SHP77 treated with DMSO at 0.1 percent for 48 hours (cell line): ENCODE measurements around the gene PHF20.
"Not testable (repeated sequence)": the region's sequence is repeated elsewhere in the genome, so short reads cannot be mapped to it uniquely, and the experiment has no call there.

Experiments
- DNase-seq: peaks from one replicate; lab custom pipeline; 2025; lab: John Stamatoyannopoulos, UW

Gene PHF20

GRCh38 chr20:35885212-35885611, 113.4 kb downstream of the PHF20 start:
- DNase-seq, result no peak

GRCh38 chr20:35886537-35886936, 114.7 kb downstream of the PHF20 start:
- DNase-seq, result no peak

GRCh38 chr20:35887393-35888064, 115.7 kb downstream of the PHF20 start:
- DNase-seq, result no peak

- no peak for DNase-seq
These were observed 116.8 kb downstream of the PHF20 start for GRCh38 chr20:35888657-35889056.

- DNase-seq, result no peak
These were observed 119.6 kb downstream of the PHF20 start for GRCh38 chr20:35891375-35891774.

GRCh38 chr20:35892871-35893270, 121.1 kb downstream of the PHF20 start:
- no peak for DNase-seq

- no peak for DNase-seq
These were observed 122.1 kb downstream of the PHF20 start for GRCh38 chr20:35893942-35894341.

GRCh38 chr20:35895516-35895915, 123.7 kb downstream of the PHF20 start:
- not testable (repeated sequence) for DNase-seq

GRCh38 chr20:35899064-35899463, 127.2 kb downstream of the PHF20 start:
- DNase-seq, result no peak

GRCh38 chr20:35901230-35901629, 129.4 kb downstream of the PHF20 start:
- not testable (repeated sequence) for DNase-seq

- no peak for DNase-seq
These were observed 130.1 kb downstream of the PHF20 start for GRCh38 chr20:35901678-35902544.

- DNase-seq, result no peak
These were observed 130.7 kb downstream of the PHF20 start for GRCh38 chr20:35902545-35902941.

GRCh38 chr20:35903843-35904242, 132.0 kb downstream of the PHF20 start:
- no peak for DNase-seq

- DNase-seq, result no peak
These were observed 133.3 kb downstream of the PHF20 start for GRCh38 chr20:35904982-35905663.

- no peak for DNase-seq
These were observed 135.3 kb downstream of the PHF20 start for GRCh38 chr20:35907017-35907701.

GRCh38 chr20:35908007-35908406, 136.2 kb downstream of the PHF20 start:
- no peak for DNase-seq

GRCh38 chr20:35909176-35909575, 137.4 kb downstream of the PHF20 start:
- no peak for DNase-seq

- DNase-seq, result no peak
These were observed 138.0 kb downstream of the PHF20 start for GRCh38 chr20:35909796-35910195.

GRCh38 chr20:35910254-35910653, 138.4 kb downstream of the PHF20 start:
- DNase-seq, result no peak

- DNase-seq, result no peak
These were observed 141.1 kb downstream of the PHF20 start for GRCh38 chr20:35912881-35913280.

- no peak for DNase-seq
These were observed 145.3 kb downstream of the PHF20 start for GRCh38 chr20:35917077-35917476.

- DNase-seq, result no peak
These were observed 146.2 kb downstream of the PHF20 start for GRCh38 chr20:35918021-35918420.
